Renal cortical epithelial cell (primary cell): ENCODE measurements around the gene ROBO1. TPM values are rescaled to one million over a fixed set of nuclear protein-coding genes. Genes with fewer than 3 reads are reported as not detected.

Experiments used
- DNase-seq: peaks from one replicate; pipeline ENCODE4 v3.0.0-alpha.2; 2011; ENCODE audit warnings: low read depth
- total RNA-seq: library from RNA; depleted of rRNA; stranded (reverse); fragments of >200 nt; gene quantifications from 2 replicates; pipeline ENCODE4 v1.2.3, GENCODE V29; 2014

The ROBO1 gene
- total RNA-seq, 1 donor from 2014 or later, result 41.9 TPM

GRCh38 chr3:79467721-79468120 is 300.1 kb downstream of the ROBO1 start:
- DNase-seq, result peak; percentile 19

GRCh38 chr3:79461129-79461792 is 306.5 kb downstream of the ROBO1 start:
- peak; percentile 38 for DNase-seq

- DNase-seq, result no peak
Observed at GRCh38 chr3:79453600-79453999, 314.2 kb downstream of the ROBO1 start.

GRCh38 chr3:79436387-79436786 is 331.4 kb downstream of the ROBO1 start:
- no peak for DNase-seq

GRCh38 chr3:79427081-79427480 is 340.7 kb downstream of the ROBO1 start:
- DNase-seq, result no peak

- no peak for DNase-seq
Observed at GRCh38 chr3:79424811-79425210, 343.0 kb downstream of the ROBO1 start.

GRCh38 chr3:79423417-79423816 is 344.4 kb downstream of the ROBO1 start:
- no peak for DNase-seq

- no peak for DNase-seq
Observed at GRCh38 chr3:79421273-79421672, 346.5 kb downstream of the ROBO1 start.

- DNase-seq, result no peak
Observed at GRCh38 chr3:79418855-79419621, 348.8 kb downstream of the ROBO1 start.

GRCh38 chr3:79415356-79415755 is 352.4 kb downstream of the ROBO1 start:
- no peak for DNase-seq

GRCh38 chr3:79414806-79415205 is 353.0 kb downstream of the ROBO1 start:
- no peak for DNase-seq

GRCh38 chr3:79414035-79414434 is 353.8 kb downstream of the ROBO1 start:
- no peak for DNase-seq

- no peak for DNase-seq
Observed at GRCh38 chr3:79412537-79412936, 355.3 kb downstream of the ROBO1 start.

GRCh38 chr3:79410617-79411016 is 357.2 kb downstream of the ROBO1 start:
- no peak for DNase-seq

- DNase-seq, result no peak
Observed at GRCh38 chr3:79410136-79410535, 357.7 kb downstream of the ROBO1 start.

- no peak for DNase-seq
Observed at GRCh38 chr3:79406175-79406574, 361.6 kb downstream of the ROBO1 start.

GRCh38 chr3:79405183-79405582 is 362.6 kb downstream of the ROBO1 start:
- DNase-seq, result no peak

GRCh38 chr3:79396595-79396994 is 371.2 kb downstream of the ROBO1 start:
- DNase-seq, result no peak

- DNase-seq, result no peak
Observed at GRCh38 chr3:79392479-79392878, 375.3 kb downstream of the ROBO1 start.

- DNase-seq, result no peak
Observed at GRCh38 chr3:79390352-79390751, 377.4 kb downstream of the ROBO1 start.

GRCh38 chr3:79385211-79385610 is 382.6 kb downstream of the ROBO1 start:
- no peak for DNase-seq

GRCh38 chr3:79383402-79384012 is 384.3 kb downstream of the ROBO1 start:
- DNase-seq, result no peak

GRCh38 chr3:79380581-79380980 is 387.2 kb downstream of the ROBO1 start:
- DNase-seq, result no peak
